ENCODE results near the gene SLC34A1.
"Not testable (repeated sequence)": the region's sequence is repeated elsewhere in the genome, so short reads cannot be mapped to it uniquely, and the experiment has no call there.

Gene SLC34A1

DNA sequence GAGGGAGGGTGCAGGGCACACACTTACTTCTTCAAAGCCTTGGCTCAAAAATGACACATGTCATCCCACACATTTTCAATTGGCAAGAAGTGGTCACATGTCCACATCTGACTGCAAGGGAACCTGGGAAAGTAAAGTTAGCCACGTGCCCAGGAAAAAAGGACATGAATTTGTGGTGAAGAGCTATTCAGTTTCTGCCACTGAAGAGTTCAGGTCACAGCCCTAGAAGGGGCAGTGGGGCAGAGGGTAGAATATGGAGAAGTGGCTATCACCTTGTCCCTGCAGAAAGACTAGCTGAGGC is 28.4 kb upstream of the SLC34A1 start:
- no peak for DNase-seq (ENCODE audit: low spot score)

DNA sequence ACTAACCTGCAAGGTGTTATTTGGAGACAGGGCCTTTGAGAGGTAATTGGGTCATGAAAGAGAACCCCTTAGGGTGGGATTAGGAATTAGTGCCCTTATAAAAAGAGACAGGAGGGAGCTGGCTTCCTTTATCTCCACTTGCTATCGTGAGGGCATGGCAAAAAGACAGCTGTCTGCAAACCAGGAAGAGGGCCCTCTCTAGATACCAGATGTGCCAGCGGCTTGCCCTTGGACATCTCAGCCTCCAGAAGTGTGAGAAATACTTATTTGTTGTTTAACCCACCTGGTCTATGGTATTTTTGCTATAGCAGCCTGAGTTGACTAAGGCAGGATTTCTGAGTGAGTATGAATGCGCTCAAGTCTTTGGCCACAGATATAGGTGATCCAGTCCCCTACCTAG is 27.5 kb upstream of the SLC34A1 start:
- DNase-seq (ENCODE audit: low spot score) = no peak

DNA sequence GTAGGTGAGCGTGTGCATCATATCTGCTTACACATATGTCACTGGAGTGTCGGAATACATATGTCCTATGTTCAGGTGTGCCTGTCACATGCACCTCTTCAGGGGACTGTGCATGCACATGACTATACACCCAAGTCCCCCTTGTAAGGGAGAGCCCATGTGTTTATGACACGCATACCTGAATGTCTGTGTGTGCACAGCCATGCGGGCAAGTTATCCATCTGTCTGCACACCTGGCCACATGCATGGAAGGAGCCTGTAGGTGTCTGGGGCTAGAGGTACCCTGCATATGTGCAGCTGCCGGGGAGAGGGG is 27.1 kb upstream of the SLC34A1 start:
- no peak for DNase-seq (ENCODE audit: low spot score)

DNA sequence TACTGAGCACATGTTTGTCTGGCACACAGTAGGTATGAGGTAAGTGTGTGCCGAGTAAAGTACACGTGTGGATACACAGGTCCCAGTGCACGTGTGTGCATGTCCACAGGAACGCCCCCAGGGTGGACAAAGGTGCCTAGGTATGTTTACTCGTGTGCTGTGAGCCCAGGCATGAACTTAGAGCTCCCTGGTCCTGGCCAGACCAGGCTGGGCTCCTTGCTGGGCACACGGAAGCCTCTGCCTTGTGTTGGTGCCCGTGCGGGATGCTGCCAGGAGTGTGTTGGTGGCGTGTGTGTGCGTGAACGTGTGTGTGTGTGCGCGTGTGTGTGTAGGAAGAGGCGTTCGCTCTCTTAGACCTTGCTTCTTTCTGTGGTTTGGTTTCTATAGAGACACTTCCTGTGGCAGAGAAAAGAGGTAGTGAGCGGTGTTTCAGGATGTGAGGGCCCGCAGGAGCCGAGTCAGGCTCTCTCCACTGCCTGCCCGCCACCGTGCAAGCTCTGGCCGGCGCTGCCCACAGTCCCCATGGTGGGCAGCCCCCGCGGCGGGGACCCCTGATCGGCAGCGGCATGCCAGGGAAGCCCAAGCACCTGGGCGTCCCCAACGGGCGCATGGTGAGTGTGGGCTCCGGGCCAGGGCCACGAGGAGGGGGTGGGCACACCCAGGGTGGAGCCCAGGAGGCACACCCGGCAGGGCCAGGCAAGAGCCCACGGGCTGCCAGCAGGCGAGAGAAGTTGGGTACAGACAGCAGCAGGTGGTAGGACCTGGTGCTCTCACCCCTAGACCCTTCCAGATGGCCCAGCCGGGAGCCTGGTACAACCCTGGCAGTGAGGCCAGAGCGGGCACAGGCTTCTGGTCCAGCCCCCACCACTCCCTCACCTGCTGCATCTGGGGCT is 26.5 kb upstream of the SLC34A1 start, which contains the start of gene RGS14:
Gene RGS14, plus strand, starts transcription at position 466 of the 893 bp plus-strand sequence. Its CDS starts 101 bp downstream, at position 567.
- peak; percentile 86 for DNase-seq (ENCODE audit: low spot score)

DNA sequence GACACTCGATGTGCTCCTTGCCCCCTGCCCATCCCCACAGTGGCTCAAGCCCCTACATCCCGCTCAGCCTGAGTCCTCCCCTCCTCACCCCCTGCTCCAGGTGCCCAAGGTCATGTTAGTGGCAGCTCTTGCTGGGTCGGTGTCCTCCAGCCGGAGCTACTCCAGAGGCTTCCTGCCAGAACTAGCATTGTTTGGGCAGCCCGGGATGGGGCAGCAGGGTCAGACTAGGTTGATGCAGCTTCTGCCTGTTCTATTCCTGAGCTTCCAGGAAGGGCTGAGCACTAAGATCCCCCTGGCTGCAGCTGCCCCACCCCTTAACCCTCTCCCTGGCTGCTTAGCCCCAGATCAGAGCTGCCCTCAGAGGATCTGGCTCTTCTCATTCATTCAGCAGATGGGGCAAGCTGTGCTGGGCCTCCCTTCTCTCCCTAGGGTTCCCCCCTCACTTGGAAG is 25.8 kb upstream of the SLC34A1 start:
- peak; percentile 27 for DNase-seq (ENCODE audit: low spot score)

DNA sequence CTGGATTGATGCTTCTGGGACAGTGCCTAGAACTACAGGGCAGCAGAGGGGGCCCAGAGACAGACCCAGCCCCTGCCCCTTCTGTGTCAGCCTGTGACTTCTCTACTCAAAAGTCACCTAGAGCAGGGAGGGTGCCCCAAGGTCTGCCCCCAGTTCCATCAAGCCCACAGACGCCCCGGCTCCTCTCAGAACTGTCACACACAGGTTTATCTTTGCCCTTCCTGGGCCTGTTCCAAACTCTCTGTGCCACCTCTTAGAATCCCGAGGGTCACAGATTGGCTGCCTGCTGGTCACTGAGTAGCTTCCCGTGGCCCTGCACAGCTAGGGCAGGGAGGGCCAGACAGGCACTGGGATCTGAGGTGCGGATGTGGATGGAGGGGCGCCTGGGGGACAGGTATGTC is 24.8 kb upstream of the SLC34A1 start:
- no peak for DNase-seq (ENCODE audit: low spot score)

DNA sequence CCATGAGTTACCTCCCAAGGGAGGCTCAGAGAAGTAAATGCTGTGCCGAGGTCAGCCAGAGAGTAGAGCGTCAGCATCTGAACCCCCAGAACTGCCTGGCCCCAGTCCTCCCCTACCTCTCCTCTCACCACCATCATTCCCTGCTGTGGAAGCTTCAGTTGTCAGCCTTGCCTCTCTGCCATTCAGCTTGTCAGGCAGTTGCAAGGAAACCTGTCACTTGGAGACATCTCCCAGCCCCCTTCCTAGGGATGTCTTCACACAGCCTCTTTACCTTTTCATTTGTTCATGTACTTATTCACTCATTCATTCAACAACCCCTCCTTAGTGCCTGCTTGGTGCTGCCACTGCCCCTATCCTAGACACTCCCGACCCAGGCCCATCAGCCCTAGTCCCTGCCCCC is 24.4 kb upstream of the SLC34A1 start:
- no peak for DNase-seq (ENCODE audit: low spot score)

DNA sequence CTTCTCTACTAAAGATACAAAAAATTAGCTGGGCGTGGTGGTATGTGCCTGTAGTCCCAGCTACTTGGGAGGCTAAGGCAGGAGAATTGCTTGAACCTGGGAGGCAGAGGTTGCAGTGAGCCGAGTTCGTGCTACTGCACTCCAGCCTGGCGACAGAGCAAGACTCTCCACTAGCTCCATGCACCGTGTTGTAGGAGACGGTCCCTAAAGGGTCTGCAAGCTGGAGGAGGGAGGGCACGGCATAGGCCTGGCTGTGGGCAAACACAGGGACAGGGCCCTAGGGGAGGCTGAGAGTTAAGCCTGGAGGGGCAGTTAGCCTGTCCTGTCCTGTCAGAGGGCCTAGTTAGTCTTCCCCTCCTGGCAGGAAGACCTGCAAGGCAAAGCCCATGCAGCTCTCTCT is 23.5 kb upstream of the SLC34A1 start:
- DNase-seq (ENCODE audit: low spot score) = not testable (repeated sequence)

DNA sequence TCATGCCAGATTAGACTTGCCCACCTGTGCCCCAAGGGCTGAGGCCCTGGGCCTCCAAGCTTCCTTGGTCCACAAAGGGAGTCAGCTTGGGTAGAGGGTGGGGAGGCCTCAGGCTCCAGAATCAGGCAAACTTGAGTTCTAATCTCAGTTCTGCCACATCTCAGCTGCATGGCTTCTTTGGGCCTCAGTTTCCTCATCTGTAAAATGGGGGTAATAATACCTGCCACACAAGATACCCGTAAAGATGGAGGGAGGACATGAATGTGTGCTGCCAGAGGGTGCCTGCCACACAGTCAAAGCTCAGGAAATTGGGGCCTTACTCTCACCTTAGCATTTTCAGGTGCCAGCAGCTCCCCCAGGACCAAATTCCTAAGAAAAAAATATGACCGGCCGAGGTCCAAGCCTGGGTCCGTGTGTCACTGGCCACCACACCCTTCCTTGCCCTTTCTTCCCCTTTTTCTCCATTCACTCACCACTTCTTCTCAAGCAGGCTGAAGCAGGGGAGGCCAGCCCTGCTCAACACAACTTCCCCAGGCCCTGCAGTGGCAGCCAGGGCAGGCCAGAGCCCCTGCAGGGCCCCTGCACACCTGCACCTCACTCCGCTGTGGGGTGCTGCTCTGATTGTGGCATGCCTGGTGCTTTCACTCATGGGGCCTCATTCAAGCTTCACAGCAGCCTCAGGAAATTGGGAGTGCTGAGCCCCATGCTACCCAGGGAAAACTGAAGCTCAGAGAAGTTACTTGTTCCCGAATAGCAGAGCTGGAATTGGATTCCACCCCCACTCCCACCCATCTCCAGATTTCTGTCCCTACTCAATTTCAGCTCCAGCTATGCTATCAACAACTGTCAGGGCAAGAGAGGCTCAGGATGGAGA is 22.6 kb upstream of the SLC34A1 start:
- DNase-seq (ENCODE audit: low spot score) = no peak

DNA sequence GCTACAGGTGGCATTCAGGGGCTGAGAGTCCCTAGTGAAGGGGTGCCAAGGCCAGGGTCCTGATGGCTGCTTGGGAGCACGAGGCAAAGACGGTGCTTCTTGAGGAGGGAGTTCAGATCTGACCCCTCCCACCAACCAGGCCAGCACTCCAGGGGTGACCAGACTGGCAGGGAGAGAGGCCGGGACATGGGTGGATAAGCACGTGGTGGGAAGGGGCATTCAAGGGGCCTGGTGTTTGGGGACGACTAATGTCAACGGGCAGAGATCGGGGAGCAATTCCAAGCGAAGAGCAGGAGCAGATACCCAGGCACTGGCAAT is 22.0 kb upstream of the SLC34A1 start:
- no peak for DNase-seq (ENCODE audit: low spot score)

DNA sequence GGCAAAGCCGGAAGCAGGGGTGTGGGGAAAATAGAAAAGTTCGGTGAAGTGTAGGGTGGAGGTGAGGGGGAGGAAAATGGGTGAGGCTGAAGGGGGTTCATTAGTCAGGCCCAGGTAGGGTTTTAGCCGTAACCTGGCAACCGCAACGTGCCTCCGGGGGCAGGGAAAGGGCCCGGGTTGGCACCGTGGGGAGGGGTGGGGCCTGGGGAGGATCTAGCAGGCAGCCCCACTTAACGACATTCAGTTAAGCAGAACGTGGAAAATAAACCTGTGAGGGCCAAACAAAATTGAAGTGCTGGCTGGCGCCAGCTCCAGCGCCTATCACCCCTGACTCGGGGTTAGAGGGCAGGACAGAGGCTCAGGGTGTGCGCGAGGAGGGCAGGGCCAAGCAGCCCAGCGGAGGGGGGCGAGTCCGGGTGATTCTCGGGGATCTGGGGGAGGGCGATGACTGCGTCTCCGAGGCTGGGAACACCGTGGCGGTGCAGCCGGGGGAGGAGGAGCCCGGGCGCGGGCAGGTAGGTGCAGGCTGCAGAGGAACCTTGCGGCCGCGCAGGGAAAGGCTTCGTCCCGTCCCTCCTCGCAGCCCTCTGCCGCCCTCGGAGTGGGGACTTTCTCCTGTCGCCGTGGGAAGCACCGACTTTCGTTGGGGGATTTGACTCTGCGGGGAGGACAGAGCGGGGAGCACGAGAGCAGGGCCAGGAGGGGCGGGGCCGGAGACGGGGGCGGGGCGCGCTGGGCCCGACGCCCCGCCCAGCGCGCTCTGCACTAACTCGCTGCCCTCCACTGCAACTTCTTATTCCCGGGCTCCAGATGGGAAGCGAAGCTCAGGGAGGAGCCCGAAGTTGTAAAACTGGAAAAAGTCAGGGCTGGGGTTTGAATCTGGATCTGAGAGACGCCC is 21.4 kb upstream of the SLC34A1 start:
- peak; percentile 79 for DNase-seq (ENCODE audit: low spot score)

DNA sequence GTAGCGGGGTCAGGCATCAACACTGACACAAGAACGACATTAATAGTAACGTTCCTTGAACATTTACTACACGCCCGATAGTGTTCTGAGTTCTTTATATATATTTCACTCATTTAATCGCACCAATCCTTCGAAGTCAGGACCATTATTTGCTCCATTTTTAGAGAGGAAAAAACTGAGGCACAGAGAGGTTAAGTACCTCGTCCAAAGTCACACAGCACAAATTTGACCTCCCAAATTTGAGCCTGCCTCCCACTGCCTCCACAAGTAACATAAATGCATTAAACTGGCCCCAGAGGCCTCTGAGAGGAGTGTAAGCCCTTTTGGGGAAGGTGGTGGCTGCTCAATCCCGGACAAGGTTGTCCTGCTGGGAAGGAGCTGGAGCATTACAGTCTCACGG is 20.7 kb upstream of the SLC34A1 start:
- no peak for DNase-seq (ENCODE audit: low spot score)

DNA sequence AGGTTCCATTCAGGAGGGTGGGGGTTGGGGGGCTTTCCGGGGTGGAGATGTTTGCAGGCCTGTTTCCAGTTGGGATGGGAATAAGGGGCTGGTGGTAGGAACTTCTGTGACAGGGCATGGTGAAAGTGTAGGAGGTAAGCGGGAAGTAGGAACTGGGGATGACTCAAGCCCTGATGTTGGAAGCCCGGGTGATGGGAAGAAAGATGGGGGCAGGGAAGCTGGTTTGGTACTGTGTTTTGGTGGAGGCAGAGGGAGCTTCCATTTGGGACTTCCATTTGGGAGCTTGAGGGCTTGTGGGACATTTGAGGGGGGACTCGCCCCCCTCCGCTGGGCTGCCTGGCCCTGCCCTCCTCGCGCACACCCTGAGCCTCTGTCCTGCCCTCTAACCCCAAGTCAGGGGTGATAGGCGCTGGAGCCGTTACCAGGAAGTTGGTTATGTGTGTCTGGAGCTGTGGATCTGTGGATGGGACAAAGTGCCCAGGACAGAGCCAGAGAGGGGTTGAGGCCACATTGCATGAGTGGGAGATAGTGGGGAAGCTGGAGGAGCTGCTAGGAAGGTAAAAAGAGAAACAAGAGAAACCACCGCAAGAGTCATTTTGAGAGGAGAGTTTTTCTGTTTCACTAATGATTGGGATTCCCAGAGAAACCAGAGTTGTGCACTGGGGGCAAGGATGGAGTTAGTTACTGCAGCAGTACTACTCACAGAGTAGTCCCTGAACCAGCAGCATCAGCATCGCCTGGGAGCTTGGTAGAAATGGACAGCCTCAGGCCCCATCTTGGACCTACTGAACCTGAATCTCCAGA is 19.9 kb upstream of the SLC34A1 start:
- DNase-seq (ENCODE audit: low spot score) = no peak

DNA sequence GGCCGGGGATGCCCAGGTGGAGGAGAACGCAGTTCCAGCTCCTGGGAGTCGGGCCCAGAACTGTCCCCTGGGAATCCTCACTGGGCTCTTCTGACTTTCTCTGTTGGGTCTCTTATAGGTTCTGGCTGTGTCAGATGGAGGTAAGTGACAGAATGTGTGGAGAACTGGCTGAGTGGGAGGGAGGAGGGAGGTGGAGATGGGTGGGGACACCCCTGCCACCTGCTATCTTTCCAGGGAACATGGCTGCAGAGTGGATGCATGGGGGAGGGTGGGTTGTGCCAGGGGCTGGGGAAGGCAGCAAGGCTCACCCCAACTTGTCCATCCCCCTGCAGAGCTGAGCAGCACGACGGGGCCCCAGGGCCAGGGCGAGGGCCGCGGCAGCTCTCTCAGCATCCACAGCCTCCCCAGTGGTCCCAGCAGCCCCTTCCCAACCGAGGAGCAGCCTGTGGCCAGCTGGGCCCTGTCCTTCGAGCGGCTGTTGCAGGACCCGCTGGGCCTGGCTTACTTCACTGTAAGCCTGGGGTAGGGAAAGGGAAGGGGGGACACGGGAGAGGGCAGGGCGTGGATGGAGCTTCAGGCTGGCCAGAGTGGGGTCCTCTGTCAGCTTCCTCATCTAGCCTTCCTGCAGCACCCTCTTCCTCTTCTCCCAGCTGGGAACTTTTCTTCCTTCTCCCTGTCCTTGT is 18.2 kb upstream of the SLC34A1 start:
- no peak for DNase-seq (ENCODE audit: low spot score)

DNA sequence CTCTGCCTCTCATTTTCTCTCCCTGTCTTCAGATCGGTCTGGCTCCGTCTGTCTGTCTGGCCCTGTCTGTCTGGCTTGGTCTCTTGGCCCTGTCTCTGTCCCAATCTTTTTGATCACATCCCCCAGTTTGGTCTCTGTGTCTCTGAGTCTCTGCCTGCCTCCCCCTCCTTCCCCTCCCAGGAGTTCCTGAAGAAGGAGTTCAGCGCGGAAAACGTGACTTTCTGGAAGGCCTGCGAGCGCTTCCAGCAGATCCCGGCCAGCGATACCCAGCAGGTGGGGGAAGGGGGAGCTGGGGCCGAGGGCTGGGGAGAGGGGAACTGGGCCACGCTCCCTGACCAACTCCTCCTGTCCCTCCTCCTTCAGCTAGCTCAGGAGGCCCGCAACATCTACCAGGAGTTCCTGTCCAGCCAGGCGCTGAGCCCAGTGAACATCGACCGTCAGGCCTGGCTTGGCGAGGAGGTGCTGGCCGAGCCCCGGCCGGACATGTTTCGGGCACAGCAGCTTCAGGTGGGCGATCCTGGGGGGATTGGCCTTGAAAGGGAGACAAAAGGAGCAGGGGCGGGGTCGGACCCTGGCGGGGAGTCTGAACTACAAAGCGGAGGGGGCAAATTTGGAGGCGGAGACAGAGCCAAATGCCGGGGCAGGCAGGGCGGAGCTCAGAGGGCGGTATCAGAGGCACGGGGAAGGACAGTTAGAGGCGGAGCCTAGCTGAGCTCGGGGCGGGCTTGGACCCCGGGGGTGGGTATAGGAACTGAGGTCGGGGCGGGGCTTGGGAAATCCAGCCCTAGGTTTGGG is 17.5 kb upstream of the SLC34A1 start:
- peak; percentile 41 for DNase-seq (ENCODE audit: low spot score)

DNA sequence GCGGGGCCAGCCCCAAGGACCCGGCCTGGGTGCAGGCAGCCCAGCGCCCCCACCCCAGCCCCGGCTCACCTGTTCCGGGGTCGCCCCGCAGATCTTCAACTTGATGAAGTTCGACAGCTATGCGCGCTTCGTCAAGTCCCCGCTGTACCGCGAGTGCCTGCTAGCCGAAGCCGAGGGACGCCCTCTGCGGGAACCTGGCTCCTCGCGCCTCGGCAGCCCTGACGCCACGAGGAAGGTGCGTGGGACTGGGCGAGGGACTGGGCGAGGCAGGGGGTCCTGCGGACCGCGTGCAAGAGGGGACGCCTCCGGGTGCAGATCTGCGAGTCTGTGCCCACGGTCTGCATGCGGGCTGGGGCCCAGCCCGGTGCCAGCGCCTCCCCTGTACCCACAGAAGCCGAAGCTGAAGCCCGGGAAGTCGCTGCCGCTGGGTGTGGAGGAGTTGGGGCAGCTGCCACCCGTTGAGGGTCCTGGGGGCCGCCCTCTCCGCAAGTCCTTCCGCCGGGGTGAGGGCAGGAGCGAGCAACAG is 16.8 kb upstream of the SLC34A1 start:
- DNase-seq (ENCODE audit: low spot score) = no peak

DNA sequence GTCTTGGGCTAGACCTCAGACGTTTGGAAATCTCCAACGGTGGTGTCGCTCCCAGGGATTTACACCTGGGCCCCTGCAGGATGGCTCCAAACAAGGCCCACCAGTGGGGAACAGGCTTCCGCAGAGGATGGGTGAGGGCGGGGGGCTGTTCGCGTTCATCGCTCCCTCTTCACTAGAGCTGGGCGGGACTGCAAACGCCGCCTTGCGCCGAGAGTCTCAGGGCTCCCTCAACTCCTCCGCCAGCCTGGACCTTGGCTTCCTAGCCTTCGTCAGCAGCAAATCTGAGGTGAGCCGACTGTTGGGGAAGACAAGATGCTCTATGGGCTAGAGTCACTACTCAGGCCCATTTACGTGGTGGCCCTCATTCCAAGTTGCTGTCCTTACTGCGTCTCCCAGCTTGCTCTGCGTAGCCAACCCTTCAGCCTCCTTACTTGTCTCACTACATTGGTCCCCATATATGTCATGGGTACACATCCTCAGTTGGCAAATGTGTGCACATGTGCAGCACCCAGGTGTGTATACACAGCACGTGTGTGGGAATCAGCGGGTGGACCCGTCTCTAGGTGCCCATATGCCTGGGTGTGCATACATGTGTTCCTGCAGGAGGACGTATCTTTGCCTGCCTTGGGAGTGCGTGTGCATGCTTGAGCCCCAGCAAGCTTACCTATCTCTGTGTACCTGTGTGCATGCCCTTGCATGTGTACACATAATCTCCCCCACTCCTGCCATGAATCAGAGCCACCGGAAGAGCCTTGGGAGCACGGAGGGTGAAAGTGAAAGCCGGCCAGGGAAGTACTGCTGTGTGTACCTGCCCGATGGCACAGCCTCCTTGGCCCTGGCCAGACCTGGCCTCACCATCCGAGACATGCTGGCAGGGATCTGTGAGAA is 16.0 kb upstream of the SLC34A1 start:
- no peak for DNase-seq (ENCODE audit: low spot score)

DNA sequence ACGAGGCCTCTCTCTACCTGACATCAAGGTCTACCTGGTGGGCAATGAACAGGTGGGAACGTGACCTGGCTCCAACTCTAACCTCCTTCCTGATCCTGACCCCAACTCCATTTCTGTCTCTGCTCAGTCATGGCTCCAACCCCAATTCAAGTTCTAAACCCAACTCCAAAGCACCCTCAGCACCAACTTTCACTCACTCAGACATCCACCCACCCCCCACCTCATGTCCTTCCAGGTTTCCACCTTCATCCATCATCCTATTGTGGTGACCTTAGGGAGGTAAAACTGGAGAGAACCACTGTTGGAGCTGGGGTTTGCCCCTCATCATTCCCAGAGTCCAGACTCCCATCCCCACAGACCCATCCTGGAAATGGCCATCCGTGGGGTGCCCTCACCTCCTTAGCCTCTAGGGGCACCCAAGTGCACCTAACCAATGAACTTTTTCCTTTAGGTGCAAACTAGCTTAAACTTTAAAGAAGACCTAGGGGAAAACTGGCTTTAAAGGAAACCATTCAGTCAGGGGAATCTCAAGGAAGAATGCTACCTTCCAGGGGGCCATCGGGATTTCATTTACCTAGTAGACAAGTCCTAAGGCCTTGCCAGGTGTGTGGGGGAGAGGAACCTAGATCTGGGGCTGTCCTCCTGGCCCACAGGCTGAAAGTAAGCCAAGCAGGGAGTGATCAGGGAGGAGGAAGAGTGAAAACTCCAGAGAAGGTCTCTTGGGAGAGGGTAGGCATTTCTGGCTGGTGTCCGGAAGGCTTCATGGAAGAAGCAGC is 15.2 kb upstream of the SLC34A1 start:
- DNase-seq (ENCODE audit: low spot score) = peak; percentile 67

All from hematopoietic multipotent progenitor cell treated with erythropoietin and hydrocortisone succinate and interleukin-3 and kit ligand, for 15 days (in vitro differentiated cells).